ENCODE data around the gene CEACAM3.

DNA sequence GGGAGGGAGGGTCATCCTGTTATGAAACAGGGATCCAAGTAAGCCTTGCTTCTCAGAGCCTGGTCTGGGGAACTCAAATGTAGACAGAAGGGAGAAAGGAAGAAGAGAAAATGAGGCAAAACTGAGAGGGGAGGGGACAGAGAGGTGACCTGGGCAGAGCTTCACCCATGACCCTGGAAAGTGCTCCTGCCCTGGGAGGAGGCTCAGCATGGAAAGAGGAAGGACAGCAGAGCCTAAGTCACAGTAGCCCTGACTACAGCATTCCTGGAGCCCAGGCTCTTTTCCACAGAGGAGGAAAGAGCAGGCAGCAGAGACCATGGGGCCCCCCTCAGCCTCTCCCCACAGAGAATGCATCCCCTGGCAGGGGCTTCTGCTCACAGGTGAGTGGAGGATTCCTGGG is at the start of gene CEACAM3:
- TF ChIP-seq, protein P1, sequence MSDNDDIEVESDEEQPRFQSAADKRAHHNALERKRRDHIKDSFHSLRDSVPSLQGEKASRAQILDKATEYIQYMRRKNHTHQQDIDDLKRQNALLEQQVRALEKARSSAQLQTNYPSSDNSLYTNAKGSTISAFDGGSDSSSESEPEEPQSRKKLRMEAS (IDR thresholded peaks at IDR 0.05) = no peak
- TF ChIP-seq, protein P2, sequence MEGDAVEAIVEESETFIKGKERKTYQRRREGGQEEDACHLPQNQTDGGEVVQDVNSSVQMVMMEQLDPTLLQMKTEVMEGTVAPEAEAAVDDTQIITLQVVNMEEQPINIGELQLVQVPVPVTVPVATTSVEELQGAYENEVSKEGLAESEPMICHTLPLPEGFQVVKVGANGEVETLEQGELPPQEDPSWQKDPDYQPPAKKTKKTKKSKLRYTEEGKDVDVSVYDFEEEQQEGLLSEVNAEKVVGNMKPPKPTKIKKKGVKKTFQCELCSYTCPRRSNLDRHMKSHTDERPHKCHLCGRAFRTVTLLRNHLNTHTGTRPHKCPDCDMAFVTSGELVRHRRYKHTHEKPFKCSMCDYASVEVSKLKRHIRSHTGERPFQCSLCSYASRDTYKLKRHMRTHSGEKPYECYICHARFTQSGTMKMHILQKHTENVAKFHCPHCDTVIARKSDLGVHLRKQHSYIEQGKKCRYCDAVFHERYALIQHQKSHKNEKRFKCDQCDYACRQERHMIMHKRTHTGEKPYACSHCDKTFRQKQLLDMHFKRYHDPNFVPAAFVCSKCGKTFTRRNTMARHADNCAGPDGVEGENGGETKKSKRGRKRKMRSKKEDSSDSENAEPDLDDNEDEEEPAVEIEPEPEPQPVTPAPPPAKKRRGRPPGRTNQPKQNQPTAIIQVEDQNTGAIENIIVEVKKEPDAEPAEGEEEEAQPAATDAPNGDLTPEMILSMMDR (IDR thresholded peaks at IDR 0.05; ENCODE audit: low read depth, low read length, missing input control) = no peak
- TF ChIP-seq, protein P3, sequence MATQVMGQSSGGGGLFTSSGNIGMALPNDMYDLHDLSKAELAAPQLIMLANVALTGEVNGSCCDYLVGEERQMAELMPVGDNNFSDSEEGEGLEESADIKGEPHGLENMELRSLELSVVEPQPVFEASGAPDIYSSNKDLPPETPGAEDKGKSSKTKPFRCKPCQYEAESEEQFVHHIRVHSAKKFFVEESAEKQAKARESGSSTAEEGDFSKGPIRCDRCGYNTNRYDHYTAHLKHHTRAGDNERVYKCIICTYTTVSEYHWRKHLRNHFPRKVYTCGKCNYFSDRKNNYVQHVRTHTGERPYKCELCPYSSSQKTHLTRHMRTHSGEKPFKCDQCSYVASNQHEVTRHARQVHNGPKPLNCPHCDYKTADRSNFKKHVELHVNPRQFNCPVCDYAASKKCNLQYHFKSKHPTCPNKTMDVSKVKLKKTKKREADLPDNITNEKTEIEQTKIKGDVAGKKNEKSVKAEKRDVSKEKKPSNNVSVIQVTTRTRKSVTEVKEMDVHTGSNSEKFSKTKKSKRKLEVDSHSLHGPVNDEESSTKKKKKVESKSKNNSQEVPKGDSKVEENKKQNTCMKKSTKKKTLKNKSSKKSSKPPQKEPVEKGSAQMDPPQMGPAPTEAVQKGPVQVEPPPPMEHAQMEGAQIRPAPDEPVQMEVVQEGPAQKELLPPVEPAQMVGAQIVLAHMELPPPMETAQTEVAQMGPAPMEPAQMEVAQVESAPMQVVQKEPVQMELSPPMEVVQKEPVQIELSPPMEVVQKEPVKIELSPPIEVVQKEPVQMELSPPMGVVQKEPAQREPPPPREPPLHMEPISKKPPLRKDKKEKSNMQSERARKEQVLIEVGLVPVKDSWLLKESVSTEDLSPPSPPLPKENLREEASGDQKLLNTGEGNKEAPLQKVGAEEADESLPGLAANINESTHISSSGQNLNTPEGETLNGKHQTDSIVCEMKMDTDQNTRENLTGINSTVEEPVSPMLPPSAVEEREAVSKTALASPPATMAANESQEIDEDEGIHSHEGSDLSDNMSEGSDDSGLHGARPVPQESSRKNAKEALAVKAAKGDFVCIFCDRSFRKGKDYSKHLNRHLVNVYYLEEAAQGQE (IDR thresholded peaks at IDR 0.05) = no peak
- no peak for TF ChIP-seq RAD21 (IDR thresholded peaks at IDR 0.05)
- no peak for TF ChIP-seq TAF1 (conservative IDR thresholded peaks at IDR 0.05)
- TF ChIP-seq RXRA (IDR thresholded peaks at IDR 0.05) = no peak
- no peak for TF ChIP-seq YY1 (IDR thresholded peaks at IDR 0.05)
- no peak for TF ChIP-seq GABPA (IDR thresholded peaks at IDR 0.05 in 1 of 2, conservative IDR thresholded peaks at IDR 0.05 in 1 of 2)
- TF ChIP-seq, protein P4, sequence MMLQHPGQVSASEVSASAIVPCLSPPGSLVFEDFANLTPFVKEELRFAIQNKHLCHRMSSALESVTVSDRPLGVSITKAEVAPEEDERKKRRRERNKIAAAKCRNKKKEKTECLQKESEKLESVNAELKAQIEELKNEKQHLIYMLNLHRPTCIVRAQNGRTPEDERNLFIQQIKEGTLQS (IDR thresholded peaks at IDR 0.05) = no peak
- no peak for TF ChIP-seq SP1 (IDR thresholded peaks at IDR 0.05)
- no peak for TF ChIP-seq JUND (IDR thresholded peaks at IDR 0.05)
- TF ChIP-seq EGR1 (IDR thresholded peaks at IDR 0.05; ENCODE audit: low read depth in 2 of 2) = no peak
- TF ChIP-seq HNF4A (conservative IDR thresholded peaks at IDR 0.05) = no peak

Measured in liver (tissue), 3 donors.